SKM-1 (cell line): ENCODE data around the gene KIF14.
A peak's percentile ranks its signal among the peaks of the same experiment; 100 is the strongest.
"Not testable (repeated sequence)": the region's sequence is repeated elsewhere in the genome, so short reads cannot be mapped to it uniquely, and the experiment has no call there.

Experiments used
- DNase-seq: peaks from one replicate; lab custom pipeline; 2025; ENCODE audit not compliant: unreplicated experiment; lab: John Stamatoyannopoulos, UW

The KIF14 gene

GRCh38 chr1:200550367-200550766 is 70.2 kb downstream of the KIF14 start:
- DNase-seq = no peak

- no peak for DNase-seq
Measured at GRCh38 chr1:200547386-200547785, 73.2 kb downstream of the KIF14 start.

- no peak for DNase-seq
Measured at GRCh38 chr1:200546577-200546976, 74.0 kb downstream of the KIF14 start.

GRCh38 chr1:200542162-200542561 is 78.4 kb downstream of the KIF14 start:
- no peak for DNase-seq

- DNase-seq = no peak
Measured at GRCh38 chr1:200540281-200540680, 80.3 kb downstream of the KIF14 start.

- no peak for DNase-seq
Measured at GRCh38 chr1:200538179-200538578, 82.4 kb downstream of the KIF14 start.

GRCh38 chr1:200535605-200536004 is 84.9 kb downstream of the KIF14 start:
- DNase-seq = no peak

- DNase-seq = no peak
Measured at GRCh38 chr1:200530623-200531261, 89.8 kb downstream of the KIF14 start.

GRCh38 chr1:200528858-200529606 is 91.5 kb downstream of the KIF14 start:
- DNase-seq = no peak

GRCh38 chr1:200527670-200528069 is 92.9 kb downstream of the KIF14 start:
- no peak for DNase-seq

- DNase-seq = no peak
Measured at GRCh38 chr1:200526709-200527612, 93.6 kb downstream of the KIF14 start.

GRCh38 chr1:200525090-200525987 is 95.2 kb downstream of the KIF14 start:
- DNase-seq = no peak

GRCh38 chr1:200524551-200524950 is 96.0 kb downstream of the KIF14 start:
- not testable (repeated sequence) for DNase-seq

- DNase-seq = no peak
Measured at GRCh38 chr1:200524092-200524491, 96.5 kb downstream of the KIF14 start.

GRCh38 chr1:200520735-200521134 is 99.8 kb downstream of the KIF14 start:
- DNase-seq = peak; percentile 95

GRCh38 chr1:200518524-200518923 is 102.0 kb downstream of the KIF14 start:
- no peak for DNase-seq

GRCh38 chr1:200512191-200512590 is 108.4 kb downstream of the KIF14 start:
- no peak for DNase-seq

- DNase-seq = peak; percentile 80
Measured at GRCh38 chr1:200510228-200510623, 110.3 kb downstream of the KIF14 start.

GRCh38 chr1:200506471-200506870 is 114.1 kb downstream of the KIF14 start:
- no peak for DNase-seq

GRCh38 chr1:200505257-200505656 is 115.3 kb downstream of the KIF14 start:
- no peak for DNase-seq
